ENCODE data around the gene SLAMF6.
"Not testable (repeated sequence)": the region's sequence is repeated elsewhere in the genome, so short reads cannot be mapped to it uniquely, and the experiment has no call there.

Gene SLAMF6

GRCh38 chr1:160560806-160561205, 37.8 kb upstream of the SLAMF6 start:
- TF ChIP-seq, protein P1, sequence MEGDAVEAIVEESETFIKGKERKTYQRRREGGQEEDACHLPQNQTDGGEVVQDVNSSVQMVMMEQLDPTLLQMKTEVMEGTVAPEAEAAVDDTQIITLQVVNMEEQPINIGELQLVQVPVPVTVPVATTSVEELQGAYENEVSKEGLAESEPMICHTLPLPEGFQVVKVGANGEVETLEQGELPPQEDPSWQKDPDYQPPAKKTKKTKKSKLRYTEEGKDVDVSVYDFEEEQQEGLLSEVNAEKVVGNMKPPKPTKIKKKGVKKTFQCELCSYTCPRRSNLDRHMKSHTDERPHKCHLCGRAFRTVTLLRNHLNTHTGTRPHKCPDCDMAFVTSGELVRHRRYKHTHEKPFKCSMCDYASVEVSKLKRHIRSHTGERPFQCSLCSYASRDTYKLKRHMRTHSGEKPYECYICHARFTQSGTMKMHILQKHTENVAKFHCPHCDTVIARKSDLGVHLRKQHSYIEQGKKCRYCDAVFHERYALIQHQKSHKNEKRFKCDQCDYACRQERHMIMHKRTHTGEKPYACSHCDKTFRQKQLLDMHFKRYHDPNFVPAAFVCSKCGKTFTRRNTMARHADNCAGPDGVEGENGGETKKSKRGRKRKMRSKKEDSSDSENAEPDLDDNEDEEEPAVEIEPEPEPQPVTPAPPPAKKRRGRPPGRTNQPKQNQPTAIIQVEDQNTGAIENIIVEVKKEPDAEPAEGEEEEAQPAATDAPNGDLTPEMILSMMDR (IDR thresholded peaks at IDR 0.05; ENCODE audit: insufficient read depth, missing control alignments) = no peak
- DNase-seq (ENCODE audit: insufficient read length, low spot score) (no peak), FAIRE-seq (no peak)

DNA sequence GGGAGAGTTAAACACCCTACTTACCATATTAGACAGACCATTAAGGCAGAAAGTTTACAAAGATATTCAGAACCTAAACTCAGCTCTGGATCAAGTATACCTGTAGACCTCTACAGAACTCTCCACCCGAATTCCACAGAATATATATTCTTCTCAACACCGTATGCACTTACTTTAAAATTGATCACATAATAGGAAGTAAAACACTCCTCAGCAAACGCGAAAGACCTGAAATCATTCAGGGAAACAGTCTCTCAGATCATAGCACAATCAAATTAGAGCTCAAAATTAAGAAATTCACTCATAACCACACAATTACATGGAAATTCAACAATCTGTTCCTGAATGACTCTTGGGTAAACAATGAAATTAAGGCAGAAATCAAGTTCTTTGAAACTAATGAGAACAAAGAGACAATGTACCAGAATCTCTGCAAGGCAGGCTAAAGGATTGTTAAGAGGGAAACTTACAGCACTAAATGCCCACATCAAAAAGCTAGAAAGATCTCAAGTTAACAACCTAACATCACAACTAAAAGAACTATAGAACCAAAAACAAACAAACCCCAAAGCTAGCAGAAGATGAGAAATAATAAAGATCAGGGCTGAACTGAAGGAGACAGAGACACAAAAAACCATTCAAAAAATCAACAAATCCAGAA, 37.1 kb upstream of the SLAMF6 start:
- TF ChIP-seq, protein P1 (IDR thresholded peaks at IDR 0.05; ENCODE audit: insufficient read depth, missing control alignments) = no peak
- DNase-seq (ENCODE audit: insufficient read length, low spot score) = no peak
- no peak for FAIRE-seq

DNA sequence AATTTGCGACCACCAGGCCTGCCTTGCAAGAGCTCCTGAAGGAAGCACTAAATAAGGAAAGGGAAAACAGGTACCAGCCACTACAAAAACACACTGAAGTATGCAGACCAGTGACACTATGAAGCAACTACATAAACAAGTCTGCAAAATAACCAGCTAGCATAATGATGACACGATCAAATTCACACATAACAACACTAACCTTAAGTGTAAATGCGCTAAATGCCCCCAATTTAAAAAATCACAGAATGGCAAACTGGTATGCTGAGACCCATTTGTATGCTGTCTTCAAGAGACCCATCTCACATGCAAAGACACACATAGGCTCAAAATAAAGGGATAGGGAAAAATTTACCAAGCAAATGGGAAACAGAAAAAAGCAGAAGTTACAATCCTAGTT, 36.4 kb upstream of the SLAMF6 start:
- not testable (repeated sequence) for DNase-seq (ENCODE audit: insufficient read length, low spot score); FAIRE-seq

GRCh38 chr1:160558660-160559380, 35.8 kb upstream of the SLAMF6 start:
- TF ChIP-seq, protein P1 (IDR thresholded peaks at IDR 0.05; ENCODE audit: insufficient read depth, missing control alignments) = no peak
- FAIRE-seq (no peak), DNase-seq (ENCODE audit: insufficient read length, low spot score) (no peak)

DNA sequence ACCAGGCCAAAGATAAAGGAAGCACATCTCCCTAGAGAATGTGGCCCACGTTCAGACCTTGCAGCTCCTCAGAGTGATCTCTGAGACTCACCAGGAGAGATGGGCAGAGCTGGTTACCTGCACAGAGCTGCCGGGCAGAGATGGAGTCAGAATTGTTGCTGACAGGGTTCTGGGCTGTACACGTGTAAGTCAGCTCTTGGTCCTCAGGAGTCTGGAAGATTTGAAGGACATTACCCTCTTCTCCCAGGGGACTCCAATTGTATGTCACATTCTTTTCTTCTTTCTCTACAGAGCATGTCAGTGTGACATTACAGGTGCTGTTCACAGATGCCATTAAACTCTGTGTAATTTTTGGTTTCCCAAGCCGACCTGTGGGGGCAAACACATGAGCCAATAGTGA, 30.7 kb upstream of the SLAMF6 start:
- no peak for FAIRE-seq
- no peak for DNase-seq (ENCODE audit: insufficient read length, low spot score)
- TF ChIP-seq, protein P1 (IDR thresholded peaks at IDR 0.05; ENCODE audit: insufficient read depth, missing control alignments) = no peak

DNA sequence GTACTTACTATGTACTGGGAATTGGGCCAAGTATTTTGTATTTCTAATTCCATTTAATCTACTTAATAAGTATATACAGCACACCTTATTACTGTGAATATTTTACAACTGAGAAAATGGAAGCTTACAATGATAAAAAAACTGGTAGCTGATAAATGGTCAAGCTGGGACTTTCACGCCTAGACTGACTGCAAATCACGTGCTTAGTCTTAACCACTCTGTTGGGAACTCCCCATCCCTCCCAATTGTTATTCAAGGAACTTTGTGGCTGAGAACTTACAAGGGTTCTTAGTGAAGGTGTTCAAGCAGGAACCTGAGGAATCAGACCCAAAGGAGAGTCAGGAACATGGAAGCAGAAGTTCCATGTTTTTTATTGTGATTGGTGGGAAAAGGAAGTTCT, 29.4 kb upstream of the SLAMF6 start:
- DNase-seq (ENCODE audit: insufficient read length, low spot score) (no peak), FAIRE-seq (no peak)
- TF ChIP-seq, protein P1 (IDR thresholded peaks at IDR 0.05; ENCODE audit: insufficient read depth, missing control alignments) = no peak

GRCh38 chr1:160550572-160551034, 27.5 kb upstream of the SLAMF6 start:
- no peak for DNase-seq (ENCODE audit: insufficient read length, low spot score)
- no peak for FAIRE-seq
- TF ChIP-seq, protein P1 (IDR thresholded peaks at IDR 0.05; ENCODE audit: insufficient read depth, missing control alignments) = peak; percentile 8

Measured in D721Med (cell line).